ENCODE results near the gene PIGQ. TPM values are rescaled to one million over a fixed set of nuclear protein-coding genes. Genes with fewer than 3 reads are reported as not detected.

The PIGQ gene
- total RNA-seq, 1 donor = 22.0 TPM

- TF ChIP-seq CTCF (IDR thresholded peaks at IDR 0.05; ENCODE audit: insufficient read depth, low read depth, low read length) = peak; percentile 90
- peak overlapping the region; percentile 41 for H3K4me3 ChIP-seq (ENCODE audit: low read depth, low read length)
Measured at GRCh38 chr16:578870-579405, 9.2 kb downstream of the PIGQ start.

DNA sequence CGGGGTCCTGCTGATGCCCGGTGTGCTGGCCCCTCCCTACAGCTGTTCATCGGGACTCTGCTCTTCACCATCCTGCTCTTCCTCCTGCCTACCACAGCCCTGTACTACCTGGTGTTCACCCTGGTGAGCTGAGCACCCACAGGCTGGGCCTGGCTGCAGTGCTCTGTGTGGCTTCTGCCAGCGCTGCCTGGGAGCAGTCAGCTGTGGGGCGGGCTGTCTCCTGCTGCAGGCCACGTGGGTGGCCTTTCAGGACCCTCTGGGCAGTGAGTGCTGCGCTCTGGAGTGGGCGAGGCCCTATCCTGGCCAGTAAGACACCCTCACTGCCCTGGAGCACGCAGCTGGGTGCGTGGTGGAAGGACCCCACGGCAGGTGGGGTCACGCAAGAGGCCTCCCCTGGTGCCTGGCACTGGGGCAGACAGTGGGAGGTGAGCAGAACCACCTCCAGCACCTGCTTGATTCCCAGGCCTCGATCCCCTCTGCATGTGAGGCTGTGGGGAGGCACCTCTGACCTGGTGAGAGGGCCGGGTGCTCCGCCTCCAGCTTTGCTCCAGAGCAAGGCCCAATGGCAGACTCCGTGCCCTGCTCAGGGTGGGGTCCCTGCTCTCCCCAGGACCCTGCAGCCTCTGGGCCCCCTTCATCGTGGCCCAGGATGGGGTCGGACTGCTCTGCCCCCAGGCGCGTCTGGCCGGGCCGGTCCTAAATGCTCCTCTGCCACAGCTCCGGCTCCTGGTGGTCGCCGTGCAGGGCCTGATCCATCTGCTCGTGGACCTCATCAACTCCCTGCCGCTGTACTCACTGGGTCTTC is 10.6 kb downstream of the PIGQ start:
- TF ChIP-seq CTCF (IDR thresholded peaks at IDR 0.05; ENCODE audit: insufficient read depth, low read depth, low read length) = no peak
- DNase-seq (ENCODE audit: low read depth) = no peak

More at GRCh38 chr16:578870-579405, 9.2 kb downstream of the PIGQ start:
- peak; percentile 84 for DNase-seq (ENCODE audit: low read depth)

GRCh38 chr16:580946-581498 is 11.3 kb downstream of the PIGQ start:
- no peak for DNase-seq (ENCODE audit: low read depth)
- no peak for TF ChIP-seq CTCF (IDR thresholded peaks at IDR 0.05; ENCODE audit: insufficient read depth, low read depth, low read length)
- no peak overlapping the region for H3K4me3 ChIP-seq (ENCODE audit: low read depth, low read length)

More for the DNA sequence above, 10.6 kb downstream of the PIGQ start:
- H3K4me3 ChIP-seq (ENCODE audit: low read depth, low read length) = no peak overlapping the region

GRCh38 chr16:582218-582613 is 12.4 kb downstream of the PIGQ start:
- no peak for DNase-seq (ENCODE audit: low read depth)
- no peak overlapping the region for H3K4me3 ChIP-seq (ENCODE audit: low read depth, low read length)
- no peak for TF ChIP-seq CTCF (IDR thresholded peaks at IDR 0.05; ENCODE audit: insufficient read depth, low read depth, low read length)

DNA sequence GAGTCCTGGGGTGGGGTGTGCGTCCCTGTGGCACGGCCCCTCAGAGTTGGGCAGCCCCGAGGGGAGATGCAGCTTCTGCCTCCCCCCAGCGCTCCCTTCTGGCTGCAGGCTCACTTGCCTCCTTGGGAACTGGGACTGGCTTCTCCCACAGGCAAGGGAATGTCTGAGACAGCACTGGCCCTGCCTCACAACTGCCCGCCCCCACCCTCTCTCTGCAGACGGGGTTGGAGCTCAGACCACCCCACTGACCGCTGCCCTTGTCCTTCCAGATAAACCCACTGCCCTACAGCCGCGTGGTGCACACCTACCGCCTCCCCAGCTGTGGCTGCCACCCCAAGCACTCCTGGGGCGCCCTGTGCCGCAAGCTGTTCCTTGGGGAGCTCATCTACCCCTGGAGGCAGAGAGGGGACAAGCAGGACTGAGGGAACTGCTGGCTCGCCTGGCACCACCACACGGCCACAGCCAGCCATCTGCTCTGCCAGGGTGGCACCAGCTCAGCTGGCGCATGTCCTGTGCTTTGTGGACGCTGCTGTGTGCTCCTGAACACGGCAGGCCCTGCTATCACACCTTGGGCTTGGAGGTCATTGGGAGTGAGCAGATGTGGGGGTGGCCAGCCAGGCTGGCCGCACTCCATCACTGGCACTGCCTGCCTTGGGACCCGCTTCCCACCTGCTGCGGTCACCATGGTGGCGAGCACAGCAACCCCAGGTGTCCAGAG is 13.0 kb downstream of the PIGQ start:
- no peak for DNase-seq (ENCODE audit: low read depth)
- TF ChIP-seq CTCF (IDR thresholded peaks at IDR 0.05; ENCODE audit: insufficient read depth, low read depth, low read length) = no peak
- H3K4me3 ChIP-seq (ENCODE audit: low read depth, low read length) = no peak overlapping the region

DNA sequence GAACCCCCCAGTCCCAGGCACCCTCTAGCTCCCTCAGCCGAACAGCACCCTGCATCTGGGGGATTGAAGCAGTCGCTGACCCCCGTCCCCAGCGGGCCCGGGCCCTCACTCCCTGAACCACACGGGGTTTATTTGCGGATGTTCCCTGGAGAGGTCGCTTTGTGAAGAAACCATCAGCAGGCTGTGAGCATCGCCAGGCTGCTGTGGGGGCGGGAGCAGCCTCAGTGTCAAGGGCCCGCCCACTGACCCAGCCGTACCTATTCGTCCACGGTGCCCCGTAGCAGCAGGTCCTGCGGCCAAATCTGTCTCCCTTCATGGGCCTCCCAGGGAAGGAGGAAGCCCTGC is 13.7 kb downstream of the PIGQ start:
- TF ChIP-seq CTCF (IDR thresholded peaks at IDR 0.05; ENCODE audit: insufficient read depth, low read depth, low read length) = no peak
- no peak for DNase-seq (ENCODE audit: low read depth)
- H3K4me3 ChIP-seq (ENCODE audit: low read depth, low read length) = no peak overlapping the region

All from fibroblast of villous mesenchyme (primary cell).